Esophagus muscularis mucosa (tissue), 4 donors: ENCODE data around the gene TNIP3.

ENCODE experiments used
- CTCF ChIP-seq, 3 experiments: fragments of 200-600 bp in 2 of 3; fragments of 450-650 bp in 1 of 3; sonication (generic) in 2 of 3; IDR thresholded peaks; one replicate each; pipeline ENCODE4 v1.5.1; 2017 to 2019; ENCODE audit warnings: antibody characterized with exemption in 3 of 3, mild to moderate bottlenecking in 2 of 3, moderate library complexity in 1 of 3
- EP300 ChIP-seq: sonication (generic); formaldehyde crosslinking; IDR thresholded peaks from one replicate; pipeline ENCODE4 v1.6.1; 2017; ENCODE audit warnings: antibody characterized with exemption
- POLR2A ChIP-seq: fragments of 450-650 bp; IDR thresholded peaks from one replicate; pipeline ENCODE4 v1.6.1; 2017; ENCODE audit warnings: antibody characterized with exemption, moderate library complexity, mild to moderate bottlenecking, low read depth
- POLR2AphosphoS5 ChIP-seq, 2 donors: sonication (generic); formaldehyde crosslinking; IDR thresholded peaks; one replicate each; pipeline ENCODE4 v1.6.1; 2017; ENCODE audit warnings: antibody characterized with exemption in 2 of 2

GRCh38 chr4:121176082-121176934 is 12.2 kb upstream of the TNIP3 start:
- TF ChIP-seq POLR2A (no peak), CTCF (IDR thresholded peaks at IDR 0.05) (no peak), POLR2AphosphoS5 (IDR thresholded peaks at IDR 0.05) (no peak), EP300 (no peak)
